ENCODE results near the gene ZDHHC8.

GRCh38 chr22:20184501-20185165, 53.0 kb downstream of the ZDHHC8 start:
- no peak for TF ChIP-seq POLR2A (IDR thresholded peaks at IDR 0.05)
- TF ChIP-seq, protein P1, sequence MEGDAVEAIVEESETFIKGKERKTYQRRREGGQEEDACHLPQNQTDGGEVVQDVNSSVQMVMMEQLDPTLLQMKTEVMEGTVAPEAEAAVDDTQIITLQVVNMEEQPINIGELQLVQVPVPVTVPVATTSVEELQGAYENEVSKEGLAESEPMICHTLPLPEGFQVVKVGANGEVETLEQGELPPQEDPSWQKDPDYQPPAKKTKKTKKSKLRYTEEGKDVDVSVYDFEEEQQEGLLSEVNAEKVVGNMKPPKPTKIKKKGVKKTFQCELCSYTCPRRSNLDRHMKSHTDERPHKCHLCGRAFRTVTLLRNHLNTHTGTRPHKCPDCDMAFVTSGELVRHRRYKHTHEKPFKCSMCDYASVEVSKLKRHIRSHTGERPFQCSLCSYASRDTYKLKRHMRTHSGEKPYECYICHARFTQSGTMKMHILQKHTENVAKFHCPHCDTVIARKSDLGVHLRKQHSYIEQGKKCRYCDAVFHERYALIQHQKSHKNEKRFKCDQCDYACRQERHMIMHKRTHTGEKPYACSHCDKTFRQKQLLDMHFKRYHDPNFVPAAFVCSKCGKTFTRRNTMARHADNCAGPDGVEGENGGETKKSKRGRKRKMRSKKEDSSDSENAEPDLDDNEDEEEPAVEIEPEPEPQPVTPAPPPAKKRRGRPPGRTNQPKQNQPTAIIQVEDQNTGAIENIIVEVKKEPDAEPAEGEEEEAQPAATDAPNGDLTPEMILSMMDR (IDR thresholded peaks at IDR 0.05): no peak
- TF ChIP-seq POLR2AphosphoS5 (IDR thresholded peaks at IDR 0.05): no peak
- no peak for TF ChIP-seq EP300 (IDR thresholded peaks at IDR 0.05; ENCODE audit: low read depth)
